Measurements from ENCODE around the gene TNKS1BP1.
"Not testable (repeated sequence)": the region's sequence is repeated elsewhere in the genome, so short reads cannot be mapped to it uniquely, and the experiment has no call there.

Gene TNKS1BP1

DNA sequence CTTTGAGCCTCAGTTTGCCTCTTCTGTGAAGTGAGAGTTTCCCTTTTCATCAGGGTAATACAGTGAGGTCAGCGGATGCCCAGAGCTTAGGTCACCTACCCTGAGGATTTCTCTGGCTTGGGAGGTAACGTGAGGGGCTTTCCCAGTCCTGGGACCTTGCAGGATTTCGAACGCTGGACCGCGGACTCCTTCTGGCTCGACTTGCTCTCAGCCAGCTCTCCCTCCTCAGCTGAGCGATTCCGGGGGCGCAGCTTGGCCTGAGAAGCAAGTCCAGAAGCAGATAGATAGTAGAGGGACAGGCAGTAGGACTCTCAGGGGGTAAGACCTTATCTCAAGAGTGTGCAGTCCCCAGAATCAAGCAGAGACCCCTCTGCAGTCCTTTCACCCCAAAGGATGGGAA lies 24.0 kb downstream of the TNKS1BP1 start:
- Histone ChIP-seq H2AFZ (ENCODE audit: low read depth, low read length) (no peak overlapping the region), H3K27ac (ENCODE audit: low read length) (no peak overlapping the region), H3K9me3 (ENCODE audit: insufficient read depth, low read length, severe bottlenecking) (peaks cover 11% of the 10 kb centered on the region), H3K4me3 (ENCODE audit: low read depth in 1 of 2, low read length in 2 of 2) (no peak overlapping the region), H3K4me1 (ENCODE audit: insufficient read depth, low read length) (no peaks in the 10 kb centered on the region), H3K79me2 (ENCODE audit: insufficient read depth, low read length) (no peaks in the 10 kb centered on the region), H3K27me3 (ENCODE audit: insufficient read depth, low read length, poor library complexity) (no peaks in the 10 kb centered on the region), H3K9ac (ENCODE audit: low read depth, low read length) (no peak overlapping the region), H3K4me2 (ENCODE audit: insufficient read depth, low read length) (no peak overlapping the region), H3K36me3 (ENCODE audit: insufficient read depth, low read length) (peaks cover 43% of the 10 kb centered on the region), H4K20me1 (ENCODE audit: insufficient read depth, low read length) (no peaks in the 10 kb centered on the region)
- ATAC-seq (ENCODE audit: insufficient read depth, low read depth) = no peak
- TF ChIP-seq CTCF (IDR thresholded peaks at IDR 0.05; ENCODE audit: borderline replicate concordance, extremely low read depth, low read length, poor library complexity, severe bottlenecking) (no peak), EZH2 (IDR thresholded peaks at IDR 0.05; ENCODE audit: borderline replicate concordance, low read depth, low read length, severe bottlenecking) (no peak)
- DNase-seq = no peak

DNA sequence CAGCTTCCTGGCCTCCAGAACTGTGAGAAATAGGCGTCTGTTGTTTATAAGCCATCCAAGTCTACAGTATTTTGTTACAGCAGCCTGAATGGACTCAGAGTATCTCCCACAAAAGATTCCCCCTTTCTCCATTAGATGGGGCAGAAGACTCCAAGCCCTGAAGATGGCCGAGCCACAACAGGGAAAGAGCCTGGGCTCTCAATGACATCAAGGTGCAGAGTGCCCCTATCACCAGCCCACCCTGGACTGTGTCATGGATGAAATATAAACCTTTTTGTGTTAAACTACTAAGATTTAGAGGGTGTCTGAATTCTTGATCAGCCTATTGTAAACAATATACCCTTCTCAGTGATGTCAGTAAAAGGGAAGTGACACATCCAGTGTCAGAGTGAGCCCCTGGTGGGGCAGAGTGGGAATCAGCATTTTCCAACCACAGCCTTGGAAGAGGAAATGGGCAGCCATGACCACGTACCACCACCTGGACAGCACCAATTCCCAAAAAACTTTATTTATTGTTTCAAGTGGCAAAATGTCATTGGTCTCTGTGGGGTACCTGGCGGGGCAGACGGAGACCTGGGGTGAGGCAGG lies 25.5 kb downstream of the TNKS1BP1 start:
- Histone ChIP-seq H3K9me3 (ENCODE audit: insufficient read depth, low read length, severe bottlenecking) (peaks cover 11% of the 10 kb centered on the region), H3K4me1 (ENCODE audit: insufficient read depth, low read length) (no peaks in the 10 kb centered on the region), H3K79me2 (ENCODE audit: insufficient read depth, low read length) (no peaks in the 10 kb centered on the region), H3K4me2 (ENCODE audit: insufficient read depth, low read length) (no peak overlapping the region), H4K20me1 (ENCODE audit: insufficient read depth, low read length) (no peaks in the 10 kb centered on the region), H3K36me3 (ENCODE audit: insufficient read depth, low read length) (peaks cover 43% of the 10 kb centered on the region), H3K27me3 (ENCODE audit: insufficient read depth, low read length, poor library complexity) (no peaks in the 10 kb centered on the region), H3K4me3 (ENCODE audit: low read depth in 1 of 2, low read length in 2 of 2) (no peak overlapping the region), H2AFZ (ENCODE audit: low read depth, low read length) (no peak overlapping the region), H3K9ac (ENCODE audit: low read depth, low read length) (no peak overlapping the region), H3K27ac (ENCODE audit: low read length) (no peak overlapping the region)
- DNase-seq = no peak
- TF ChIP-seq CTCF (IDR thresholded peaks at IDR 0.05; ENCODE audit: borderline replicate concordance, extremely low read depth, low read length, poor library complexity, severe bottlenecking) (no peak), EZH2 (IDR thresholded peaks at IDR 0.05; ENCODE audit: borderline replicate concordance, low read depth, low read length, severe bottlenecking) (no peak)
- no peak for ATAC-seq (ENCODE audit: insufficient read depth, low read depth)

DNA sequence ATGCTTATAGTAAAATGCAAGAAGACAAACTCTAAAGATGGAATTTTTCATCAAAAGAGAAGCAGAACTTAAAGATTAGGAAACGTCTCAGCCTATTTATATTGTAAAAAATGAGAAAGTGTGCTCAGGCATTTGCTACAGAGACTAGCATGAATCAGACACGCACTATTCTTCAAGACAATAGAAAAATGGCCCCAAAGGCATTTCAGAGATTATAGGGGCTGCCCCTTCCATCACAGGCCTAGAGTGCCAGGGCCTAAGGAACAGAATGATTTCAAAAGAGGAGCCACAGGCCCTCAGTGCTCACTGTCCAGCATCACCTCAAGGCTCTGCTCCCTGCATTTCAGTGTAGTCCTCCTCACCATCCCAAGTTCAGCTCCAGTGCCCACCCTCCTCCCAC lies 27.5 kb downstream of the TNKS1BP1 start:
- no peaks in the 10 kb centered on the region for H3K4me1 ChIP-seq (ENCODE audit: insufficient read depth, low read length)

GRCh38 chr11:57296205-57296604 lies 28.5 kb downstream of the TNKS1BP1 start:
- H3K9ac ChIP-seq (ENCODE audit: low read depth, low read length); ATAC-seq (ENCODE audit: insufficient read depth, low read depth); H3K27ac ChIP-seq (ENCODE audit: low read length); H3K27me3 ChIP-seq (ENCODE audit: insufficient read depth, low read length, poor library complexity); H3K4me1 ChIP-seq (ENCODE audit: insufficient read depth, low read length); H3K79me2 ChIP-seq (ENCODE audit: insufficient read depth, low read length); DNase-seq; H2AFZ ChIP-seq (ENCODE audit: low read depth, low read length); H3K4me2 ChIP-seq (ENCODE audit: insufficient read depth, low read length); H3K4me3 ChIP-seq (ENCODE audit: low read depth in 1 of 2, low read length in 2 of 2); H4K20me1 ChIP-seq (ENCODE audit: insufficient read depth, low read length): not testable (repeated sequence)
- Histone ChIP-seq H3K36me3 (ENCODE audit: insufficient read depth, low read length) (peaks cover 25% of the 10 kb centered on the region), H3K9me3 (ENCODE audit: insufficient read depth, low read length, severe bottlenecking) (peaks cover 11% of the 10 kb centered on the region)

More for the DNA sequence above, 27.5 kb downstream of the TNKS1BP1 start:
- TF ChIP-seq CTCF (IDR thresholded peaks at IDR 0.05; ENCODE audit: borderline replicate concordance, extremely low read depth, low read length, poor library complexity, severe bottlenecking) = no peak
- no peak for TF ChIP-seq EZH2 (IDR thresholded peaks at IDR 0.05; ENCODE audit: borderline replicate concordance, low read depth, low read length, severe bottlenecking)
- Histone ChIP-seq H3K79me2 (ENCODE audit: insufficient read depth, low read length) (no peaks in the 10 kb centered on the region), H4K20me1 (ENCODE audit: insufficient read depth, low read length) (no peaks in the 10 kb centered on the region), H3K4me2 (ENCODE audit: insufficient read depth, low read length) (no peak overlapping the region), H3K36me3 (ENCODE audit: insufficient read depth, low read length) (peaks cover 35% of the 10 kb centered on the region), H2AFZ (ENCODE audit: low read depth, low read length) (no peak overlapping the region), H3K9ac (ENCODE audit: low read depth, low read length) (no peak overlapping the region), H3K27me3 (ENCODE audit: insufficient read depth, low read length, poor library complexity) (no peaks in the 10 kb centered on the region), H3K27ac (ENCODE audit: low read length) (no peak overlapping the region), H3K9me3 (ENCODE audit: insufficient read depth, low read length, severe bottlenecking) (peaks cover 11% of the 10 kb centered on the region), H3K4me3 (ENCODE audit: low read depth in 1 of 2, low read length in 2 of 2) (no peak overlapping the region)
- DNase-seq (no peak), ATAC-seq (ENCODE audit: insufficient read depth, low read depth) (no peak)

Data from DND-41 (cell line).